Testis (tissue), 2 donors: ENCODE measurements around the gene BCL11B.

Experiments used
- POLR2A ChIP-seq: fragments of 450-650 bp; IDR thresholded peaks from one replicate; pipeline ENCODE4 v1.6.1; 2017; ENCODE audit warnings: antibody characterized with exemption, mild to moderate bottlenecking, moderate library complexity
- TF ChIP-seq, protein P1 (sequence below), 3 experiments: fragments of 450-650 bp in 2 of 3; fragments of 200-600 bp in 1 of 3; sonication (generic) in 1 of 3; IDR thresholded peaks; one replicate each; pipeline ENCODE4 v1.5.1; 2016 to 2019; ENCODE audit warnings: antibody characterized with exemption in 3 of 3, mild to moderate bottlenecking in 2 of 3, moderate library complexity in 1 of 3

DNA sequence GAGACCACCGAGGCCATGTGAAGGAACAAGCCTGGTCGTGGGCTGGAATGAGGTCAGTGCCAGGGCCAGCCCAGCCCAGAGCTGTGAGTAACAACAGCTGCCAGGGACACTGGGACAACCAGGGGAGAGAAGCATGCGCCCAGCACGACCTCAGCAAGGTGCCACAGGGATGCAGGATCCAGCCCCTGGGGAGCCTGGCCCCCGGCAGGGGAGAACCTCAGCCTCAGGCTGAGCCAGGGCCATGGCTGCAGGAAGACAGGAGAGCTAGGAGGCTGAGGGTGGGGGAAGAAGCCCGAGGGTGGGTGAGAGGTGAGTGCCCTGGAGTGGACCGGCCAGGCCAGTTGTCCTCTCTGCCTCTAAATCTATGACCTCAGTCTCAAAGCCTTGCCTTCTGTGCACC is 62.6 kb downstream of the BCL11B start:
- TF ChIP-seq, protein P1, sequence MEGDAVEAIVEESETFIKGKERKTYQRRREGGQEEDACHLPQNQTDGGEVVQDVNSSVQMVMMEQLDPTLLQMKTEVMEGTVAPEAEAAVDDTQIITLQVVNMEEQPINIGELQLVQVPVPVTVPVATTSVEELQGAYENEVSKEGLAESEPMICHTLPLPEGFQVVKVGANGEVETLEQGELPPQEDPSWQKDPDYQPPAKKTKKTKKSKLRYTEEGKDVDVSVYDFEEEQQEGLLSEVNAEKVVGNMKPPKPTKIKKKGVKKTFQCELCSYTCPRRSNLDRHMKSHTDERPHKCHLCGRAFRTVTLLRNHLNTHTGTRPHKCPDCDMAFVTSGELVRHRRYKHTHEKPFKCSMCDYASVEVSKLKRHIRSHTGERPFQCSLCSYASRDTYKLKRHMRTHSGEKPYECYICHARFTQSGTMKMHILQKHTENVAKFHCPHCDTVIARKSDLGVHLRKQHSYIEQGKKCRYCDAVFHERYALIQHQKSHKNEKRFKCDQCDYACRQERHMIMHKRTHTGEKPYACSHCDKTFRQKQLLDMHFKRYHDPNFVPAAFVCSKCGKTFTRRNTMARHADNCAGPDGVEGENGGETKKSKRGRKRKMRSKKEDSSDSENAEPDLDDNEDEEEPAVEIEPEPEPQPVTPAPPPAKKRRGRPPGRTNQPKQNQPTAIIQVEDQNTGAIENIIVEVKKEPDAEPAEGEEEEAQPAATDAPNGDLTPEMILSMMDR (IDR thresholded peaks at IDR 0.05): no peak
- no peak for TF ChIP-seq POLR2A
